Stomach (tissue), 9 donors: ENCODE measurements around the gene NCF4. TPM values are rescaled to one million over a fixed set of nuclear protein-coding genes. Genes with fewer than 3 reads are reported as not detected.
A peak's percentile ranks its signal among the peaks of the same experiment; 100 is the strongest.

Source experiments
- DNase-seq, 2 donors: peaks; one replicate each; pipeline versions ENCODE4 v3.0.0 to v3.0.0-alpha.2; 2013 to 2019
- H3K27ac ChIP-seq, 5 donors: fragments of 200-600 bp in 4 of 5; sonication (generic) in 4 of 5; one replicate each; pipeline ENCODE4 v1.5.1; 2013 to 2019; ENCODE audit warnings: mild to moderate bottlenecking in 1 of 5, moderate library complexity in 1 of 5
- H3K27me3 ChIP-seq, 3 donors: fragments of 200-600 bp; sonication (generic); one replicate each; pipeline ENCODE4 v1.5.1; 2017 to 2019; ENCODE audit warnings: mixed run types in 1 of 3
- H3K36me3 ChIP-seq, 4 donors: fragments of 200-600 bp; sonication (generic); 1 replicate in 3 of 4; 2 replicates in 1 of 4; pipeline ENCODE4 v1.5.1; 2016 to 2019
- H3K4me1 ChIP-seq, 4 donors: fragments of 200-600 bp; sonication (generic); one replicate each; pipeline ENCODE4 v1.5.1; 2016 to 2019
- H3K4me3 ChIP-seq, 4 donors: fragments of 200-600 bp; sonication (generic) in 3 of 4; one replicate each; pipeline ENCODE4 v1.5.1; 2016 to 2019; ENCODE audit warnings: mild to moderate bottlenecking in 1 of 4
- H3K9me3 ChIP-seq, 4 donors: fragments of 200-600 bp; sonication (generic); one replicate each; pipeline ENCODE4 v1.5.1; 2016 to 2019
- CTCF ChIP-seq, 7 experiments: fragments of 450-650 bp in 4 of 7; fragments of 200-600 bp in 3 of 7; sonication (generic) in 3 of 7; IDR thresholded peaks; one replicate each; pipeline ENCODE4 v1.5.1; 2016 to 2019; ENCODE audit warnings: antibody characterized with exemption in 7 of 7, control low read depth in 2 of 7, mild to moderate bottlenecking in 1 of 7
- EP300 ChIP-seq: sonication (generic); formaldehyde crosslinking; IDR thresholded peaks from one replicate; pipeline ENCODE4 v1.6.1; 2017; ENCODE audit warnings: antibody characterized with exemption
- POLR2A ChIP-seq, 4 donors: fragments of 450-650 bp; IDR thresholded peaks; one replicate each; pipeline ENCODE4 v1.6.1; 2016; ENCODE audit warnings: antibody characterized with exemption in 4 of 4, control low read depth in 2 of 4, mild to moderate bottlenecking in 1 of 4, moderate library complexity in 1 of 4
- POLR2AphosphoS5 ChIP-seq, 3 donors: sonication (generic); formaldehyde crosslinking; IDR thresholded peaks; one replicate each; pipeline ENCODE4 v1.6.1; 2016; ENCODE audit warnings: antibody characterized with exemption in 3 of 3
- WGBS, 5 donors: extraction: QIAGEN DNeasy Blood & Tissue Kit in 3 of 5; methylation state at CpG; one replicate each; pipeline versions ENCODE4 v1.1.5 to v1.1.7; 2013 to 2018; 5-methylcytosine and 5-hydroxymethylcytosine counted together
- intact Hi-C: fragments of 100-400 bp; cut with DNase I; formaldehyde crosslinking; loops from one replicate; pipeline ENCODE4 v1.15.1; 2023; ENCODE audit warnings: low total_unique reads
- polyA plus RNA-seq, 3 donors: library from polyadenylated mRNA; stranded (reverse); fragments of 200-250 nt; gene quantifications; one replicate each; pipeline ENCODE4 v1.2.3, GENCODE V29; 2013
- total RNA-seq, 5 donors: library from RNA; depleted of rRNA; stranded (reverse); fragments of >200 nt; gene quantifications; one replicate each; pipeline versions ENCODE4 v1.1.0 to v1.2.3, GENCODE V29; 2014 to 2016
- donor health status: healthy with polysubstance abuse.
- donor health status: Bipolar disorder and iron deficiency.
- donor health status: healthy.

The NCF4 gene
- total and polyA plus RNA-seq, 8 donors = 5.0 to 32.1 (median 7.3) TPM; not detected in 1

GRCh38 chr22:36921309-36922104 lies 60.7 kb downstream of the NCF4 start:
- DNase-seq = peak; percentile 39 to 57
- H3K27me3 ChIP-seq = peaks cover 0 to 61% (median 10%) of the 10 kb centered on the region in 3 donors
- H3K4me3 ChIP-seq = no peak overlapping the region
- peak overlapping the region in 2 of 5 donors; percentile 23 to 44 for H3K27ac ChIP-seq
- H3K4me1 ChIP-seq = peaks cover 0 to 10% (median 0%) of the 10 kb centered on the region in 4 donors
- TF ChIP-seq CTCF (IDR thresholded peaks at IDR 0.05) (no peak), EP300 (no peak), POLR2AphosphoS5 (IDR thresholded peaks at IDR 0.05) (no peak), POLR2A (IDR thresholded peaks at IDR 0.05) (no peak)
- WGBS, 5 donors = 51 to 75% (median 61%) methylated on average over 11 to 15 of the region's 15 CpGs
- H3K9me3 ChIP-seq = peaks cover 0 to 8% (median 7%) of the 10 kb centered on the region in 4 donors
- intact Hi-C loops = no loop called here
- H3K36me3 ChIP-seq = peaks cover 0 to 13% (median 5%) of the 10 kb centered on the region in 4 donors

- peak in 1 of 2 donors; percentile 34 for DNase-seq
Observed at GRCh38 chr22:36922105-36922608, 61.4 kb downstream of the NCF4 start.

GRCh38 chr22:36922711-36923110 lies 61.9 kb downstream of the NCF4 start:
- peaks cover 0 to 8% (median 7%) of the 10 kb centered on the region in 4 donors for H3K9me3 ChIP-seq
- no peak overlapping the region for H3K4me3 ChIP-seq
- peaks cover 0 to 10% (median 0%) of the 10 kb centered on the region in 4 donors for H3K4me1 ChIP-seq
- WGBS, 5 donors = 64 to 82% (median 74%) methylated on average over 3 to 7 of the region's 7 CpGs
- peaks cover 0 to 22% (median 5%) of the 10 kb centered on the region in 4 donors for H3K36me3 ChIP-seq
- no peak for DNase-seq
- H3K27ac ChIP-seq = no peak overlapping the region
- intact Hi-C loops = no loop called here
- no peak for TF ChIP-seq CTCF (IDR thresholded peaks at IDR 0.05)
- TF ChIP-seq POLR2A (IDR thresholded peaks at IDR 0.05) = no peak
- no peak for TF ChIP-seq EP300
- TF ChIP-seq POLR2AphosphoS5 (IDR thresholded peaks at IDR 0.05) = no peak
- peaks cover 0 to 67% (median 10%) of the 10 kb centered on the region in 3 donors for H3K27me3 ChIP-seq

More at GRCh38 chr22:36922105-36922608, 61.4 kb downstream of the NCF4 start:
- 33 to 39% (median 33%) methylated on average over 10 of the region's 10 CpGs for WGBS, 5 donors
- Histone ChIP-seq H3K27me3 (peaks cover 0 to 61% (median 10%) of the 10 kb centered on the region in 3 donors), H3K27ac (peak overlapping the region in 2 of 5 donors; percentile 23 to 44), H3K4me3 (no peak overlapping the region), H3K36me3 (peaks cover 0 to 16% (median 5%) of the 10 kb centered on the region in 4 donors), H3K4me1 (peaks cover 0 to 10% (median 0%) of the 10 kb centered on the region in 4 donors), H3K9me3 (peaks cover 0 to 8% (median 7%) of the 10 kb centered on the region in 4 donors)
- intact Hi-C loops = no loop called here
- TF ChIP-seq CTCF (IDR thresholded peaks at IDR 0.05) = no peak

GRCh38 chr22:36923131-36923788 lies 62.5 kb downstream of the NCF4 start:
- Histone ChIP-seq H3K27ac (no peak overlapping the region), H3K9me3 (peaks cover 0 to 8% (median 7%) of the 10 kb centered on the region in 4 donors), H3K27me3 (peaks cover 0 to 72% (median 10%) of the 10 kb centered on the region in 3 donors), H3K36me3 (peaks cover 0 to 28% (median 5%) of the 10 kb centered on the region in 4 donors), H3K4me1 (peaks cover 0 to 10% (median 0%) of the 10 kb centered on the region in 4 donors), H3K4me3 (no peak overlapping the region)
- no peak for TF ChIP-seq POLR2A (IDR thresholded peaks at IDR 0.05)
- no peak for TF ChIP-seq POLR2AphosphoS5 (IDR thresholded peaks at IDR 0.05)
- TF ChIP-seq EP300 = no peak
- TF ChIP-seq CTCF (IDR thresholded peaks at IDR 0.05) = no peak
- intact Hi-C loops = no loop called here
- DNase-seq = no peak
- WGBS, 5 donors = 81 to 86% (median 82%) methylated on average over 15 to 21 of the region's 21 CpGs
